ENCODE data around the gene DYNLT2. TPM values are rescaled to one million over a fixed set of nuclear protein-coding genes. Genes with fewer than 3 reads are reported as not detected.

DYNLT2 gene
- total RNA-seq, 1 experiment from 2014 or later, result 1.8 TPM

DNA sequence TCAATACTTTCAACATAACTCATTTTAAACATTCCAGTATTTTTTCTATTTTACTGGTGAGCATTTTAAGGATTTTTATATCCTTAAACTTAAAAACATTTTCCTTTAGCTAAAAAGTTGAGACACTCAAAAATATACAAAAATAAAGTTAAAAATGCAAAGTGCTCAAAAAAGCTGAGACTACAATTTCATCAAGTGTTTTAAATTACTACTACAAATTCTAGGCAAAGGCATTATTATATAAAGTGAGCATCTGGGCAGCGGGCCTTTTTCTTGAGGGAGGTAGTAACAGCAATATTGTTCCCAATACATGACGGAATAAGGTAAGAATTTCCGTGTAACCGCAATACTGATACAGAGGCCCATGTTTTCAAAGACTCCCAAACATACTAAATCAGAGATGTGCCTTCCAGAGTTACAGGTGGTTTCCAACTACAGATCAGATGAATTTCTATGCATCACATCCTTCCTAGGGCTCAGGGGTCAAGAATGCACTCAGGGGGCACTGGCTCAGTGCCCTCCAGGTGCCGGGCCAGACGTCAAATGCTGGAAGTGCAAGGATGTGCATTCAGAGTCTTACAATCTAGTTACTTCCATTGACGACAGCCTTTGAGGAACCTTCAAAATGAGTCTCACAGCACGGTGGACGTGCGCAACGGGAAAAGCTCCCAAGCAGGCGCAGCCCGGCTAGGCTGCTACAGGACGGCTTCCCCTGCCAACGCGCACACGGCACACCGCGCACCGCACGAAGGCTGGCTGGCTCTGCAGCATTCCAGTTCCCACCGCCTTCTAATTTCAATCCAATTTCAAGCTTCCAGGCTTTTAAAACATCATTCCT, 28.8 kb downstream of the DYNLT2 start:
- Histone ChIP-seq H4K5ac (ENCODE audit: insufficient read length, low read depth, low read length) (no peak overlapping the region), H3K18ac (ENCODE audit: insufficient read length, low read depth, low read length) (no peak overlapping the region), H2BK15ac (ENCODE audit: low read depth, low read length) (no peak overlapping the region), H3K79me1 (ENCODE audit: insufficient read depth, low read depth, low read length, poor library complexity, severe bottlenecking) (no peaks in the 10 kb centered on the region), H3K27me3 (ENCODE audit: insufficient read depth, low read length) (no peaks in the 10 kb centered on the region), H3K56ac (ENCODE audit: insufficient read length, low read depth, low read length) (no peak overlapping the region), H3K27ac (ENCODE audit: insufficient read length, low read depth, low read length) (no peak overlapping the region), H3K4ac (ENCODE audit: low read depth, low read length) (no peak overlapping the region), H2BK5ac (ENCODE audit: insufficient read length, low read length) (no peak overlapping the region), H4K91ac (ENCODE audit: insufficient read length, low read depth, low read length) (no peak overlapping the region), H3K23ac (ENCODE audit: insufficient read length, low read depth, low read length) (no peak overlapping the region), H2BK120ac (ENCODE audit: low read depth, low read length, poor library complexity, severe bottlenecking) (no peak overlapping the region), H3K9me3 (ENCODE audit: control insufficient read depth, low read depth, low read length) (no peaks in the 10 kb centered on the region), H2AK5ac (ENCODE audit: insufficient read length, low read length) (no peak overlapping the region), H3K14ac (ENCODE audit: insufficient read depth, low read length) (no peak overlapping the region), H4K20me1 (ENCODE audit: control insufficient read depth, insufficient read depth, insufficient read length) (no peaks in the 10 kb centered on the region), H2BK12ac (ENCODE audit: insufficient read length, low read depth, low read length) (no peak overlapping the region), H3K4me2 (ENCODE audit: insufficient read depth, insufficient read length, low read length) (peak overlapping the region; percentile 98), H3T11ph (ENCODE audit: low read length) (no peak overlapping the region), H3K9ac (ENCODE audit: extremely low read depth, insufficient read length, low read length) (peak overlapping the region; percentile 73), H4K8ac (replicated peaks; ENCODE audit: insufficient read length, low read depth, low read length) (no peak overlapping the region), H2BK20ac (ENCODE audit: low read depth, low read length, poor library complexity, severe bottlenecking) (no peak overlapping the region), H2AFZ (ENCODE audit: low read length) (no peak overlapping the region), H3K4me1 (ENCODE audit: insufficient read depth, low read length) (no peaks in the 10 kb centered on the region; the same call in 1 of the 2 replicates), H3K23me2 (ENCODE audit: insufficient read length, low read depth, low read length, poor library complexity, severe bottlenecking) (peaks cover 18% of the 10 kb centered on the region), H3K79me2 (ENCODE audit: insufficient read depth, low read length) (peaks cover 4% of the 10 kb centered on the region; the same call in 1 of the 2 replicates)
- Mint-ChIP-seq H3K27ac (peak overlapping the region in 1 of 3 experiments; percentile 19; a peak in 2 of 7 replicates), H3K4me1 (peaks cover 24 to 27% of the 10 kb centered on the region in 2 experiments), H3K27me3 (ENCODE audit: low read depth) (peaks cover 4% of the 10 kb centered on the region; the same call in 1 of the 2 replicates), H3K36me3 (ENCODE audit: insufficient read depth in 1 of 3, low read depth in 3 of 3) (peaks cover 0 to 23% (median 11%) of the 10 kb centered on the region in 3 experiments; a peak in 5 of 7 replicates), H3K9me3 (no peaks in the 10 kb centered on the region; a peak in 2 of 5 replicates), H3K4me3 (peak overlapping the region; percentile 82 to 91)
- DNase-seq, result peak; percentile 34
- TF ChIP-seq, protein P1, sequence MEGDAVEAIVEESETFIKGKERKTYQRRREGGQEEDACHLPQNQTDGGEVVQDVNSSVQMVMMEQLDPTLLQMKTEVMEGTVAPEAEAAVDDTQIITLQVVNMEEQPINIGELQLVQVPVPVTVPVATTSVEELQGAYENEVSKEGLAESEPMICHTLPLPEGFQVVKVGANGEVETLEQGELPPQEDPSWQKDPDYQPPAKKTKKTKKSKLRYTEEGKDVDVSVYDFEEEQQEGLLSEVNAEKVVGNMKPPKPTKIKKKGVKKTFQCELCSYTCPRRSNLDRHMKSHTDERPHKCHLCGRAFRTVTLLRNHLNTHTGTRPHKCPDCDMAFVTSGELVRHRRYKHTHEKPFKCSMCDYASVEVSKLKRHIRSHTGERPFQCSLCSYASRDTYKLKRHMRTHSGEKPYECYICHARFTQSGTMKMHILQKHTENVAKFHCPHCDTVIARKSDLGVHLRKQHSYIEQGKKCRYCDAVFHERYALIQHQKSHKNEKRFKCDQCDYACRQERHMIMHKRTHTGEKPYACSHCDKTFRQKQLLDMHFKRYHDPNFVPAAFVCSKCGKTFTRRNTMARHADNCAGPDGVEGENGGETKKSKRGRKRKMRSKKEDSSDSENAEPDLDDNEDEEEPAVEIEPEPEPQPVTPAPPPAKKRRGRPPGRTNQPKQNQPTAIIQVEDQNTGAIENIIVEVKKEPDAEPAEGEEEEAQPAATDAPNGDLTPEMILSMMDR (conservative IDR thresholded peaks at IDR 0.05), result no peak
- no CpG with 5 or more reads among the region's 22 CpGs for WGBS (ENCODE audit: extremely low coverage, insufficient read length, low lambda C conversion rate)
